BE2C (cell line): ENCODE measurements around the gene SFPQ.
A peak's percentile ranks its signal among the peaks of the same experiment; 100 is the strongest.

Experiments
- DNase-seq: peaks from one replicate; pipeline ENCODE4 v3.0.0-alpha.2; 2020
- H3K27me3 ChIP-seq: fragments of 250-450 bp; sonication (Bioruptor Pico); 2 replicates; pipeline ENCODE4 v1.5.1; 2020; ENCODE audit warnings: mild to moderate bottlenecking
- H3K36me3 ChIP-seq: fragments of 250-450 bp; sonication (Bioruptor Pico); 2 replicates; pipeline ENCODE4 v1.5.1; 2020; ENCODE audit warnings: mild to moderate bottlenecking
- H3K4me1 ChIP-seq: fragments of 250-450 bp; sonication (Bioruptor Pico); 2 replicates; pipeline ENCODE4 v1.5.1; 2020
- H3K4me3 ChIP-seq: 2 replicates; pipeline ENCODE4 v1.5.1; 2011; ENCODE audit warnings: low read depth, low read length
- H3K9me3 ChIP-seq: fragments of 250-450 bp; sonication (Bioruptor Pico); 2 replicates; pipeline ENCODE4 v1.5.1; 2020
- CTCF ChIP-seq: IDR thresholded peaks from 2 replicates; pipeline ENCODE4 v1.5.1; 2012; ENCODE audit warnings: mild to moderate bottlenecking, low read depth, low read length

Gene SFPQ

GRCh38 chr1:35188578-35189392, 4.2 kb downstream of the SFPQ start:
- Histone ChIP-seq H3K27me3 (no peaks in the 10 kb centered on the region), H3K4me3 (peak overlapping the region; percentile 97), H3K4me1 (no peaks in the 10 kb centered on the region), H3K9me3 (no peaks in the 10 kb centered on the region), H3K36me3 (peaks cover 87% of the 10 kb centered on the region)
- TF ChIP-seq CTCF, result no peak
- DNase-seq, result no peak

GRCh38 chr1:35187816-35188342, 5.1 kb downstream of the SFPQ start:
- Histone ChIP-seq H3K36me3 (peaks cover 96% of the 10 kb centered on the region), H3K9me3 (no peaks in the 10 kb centered on the region), H3K4me3 (no peak overlapping the region), H3K4me1 (no peaks in the 10 kb centered on the region), H3K27me3 (no peaks in the 10 kb centered on the region)
- no peak for DNase-seq
- TF ChIP-seq CTCF, result no peak

- no peaks in the 10 kb centered on the region; the same call in 1 of the 2 replicates for H3K4me1 ChIP-seq
- H3K9me3 ChIP-seq, result no peaks in the 10 kb centered on the region
- no peak for TF ChIP-seq CTCF
- no peaks in the 10 kb centered on the region for H3K27me3 ChIP-seq
- H3K36me3 ChIP-seq, result peaks cover 99% of the 10 kb centered on the region
- DNase-seq, result no peak
- no peak overlapping the region for H3K4me3 ChIP-seq
Observed at GRCh38 chr1:35186239-35186638, 6.7 kb downstream of the SFPQ start.

- Histone ChIP-seq H3K4me3 (no peak overlapping the region), H3K36me3 (peaks cover 99% of the 10 kb centered on the region), H3K9me3 (no peaks in the 10 kb centered on the region), H3K27me3 (no peaks in the 10 kb centered on the region), H3K4me1 (no peaks in the 10 kb centered on the region; the same call in 1 of the 2 replicates)
- TF ChIP-seq CTCF, result no peak
- DNase-seq, result no peak
Observed at GRCh38 chr1:35185200-35185599, 7.7 kb downstream of the SFPQ start.

- no peaks in the 10 kb centered on the region for H3K27me3 ChIP-seq
- no peak for DNase-seq
- H3K9me3 ChIP-seq, result no peaks in the 10 kb centered on the region
- no peak overlapping the region for H3K4me3 ChIP-seq
- H3K36me3 ChIP-seq, result peaks cover 99% of the 10 kb centered on the region
- no peaks in the 10 kb centered on the region; the same call in 1 of the 2 replicates for H3K4me1 ChIP-seq
- TF ChIP-seq CTCF, result no peak
Observed at GRCh38 chr1:35184495-35185199, 8.3 kb downstream of the SFPQ start.
